ENCODE data around the gene PIGO. TPM values are rescaled to one million over a fixed set of nuclear protein-coding genes. Genes with fewer than 3 reads are reported as not detected.
A peak's percentile ranks its signal among the peaks of the same experiment; 100 is the strongest.

PIGO gene
- total and polyA plus RNA-seq, 9 of the 15 experiments (the other 6 are each of a cell fraction or from before 2014, with no cell fraction given) = 5.4 to 13.7 (median 9.7) TPM

DNA sequence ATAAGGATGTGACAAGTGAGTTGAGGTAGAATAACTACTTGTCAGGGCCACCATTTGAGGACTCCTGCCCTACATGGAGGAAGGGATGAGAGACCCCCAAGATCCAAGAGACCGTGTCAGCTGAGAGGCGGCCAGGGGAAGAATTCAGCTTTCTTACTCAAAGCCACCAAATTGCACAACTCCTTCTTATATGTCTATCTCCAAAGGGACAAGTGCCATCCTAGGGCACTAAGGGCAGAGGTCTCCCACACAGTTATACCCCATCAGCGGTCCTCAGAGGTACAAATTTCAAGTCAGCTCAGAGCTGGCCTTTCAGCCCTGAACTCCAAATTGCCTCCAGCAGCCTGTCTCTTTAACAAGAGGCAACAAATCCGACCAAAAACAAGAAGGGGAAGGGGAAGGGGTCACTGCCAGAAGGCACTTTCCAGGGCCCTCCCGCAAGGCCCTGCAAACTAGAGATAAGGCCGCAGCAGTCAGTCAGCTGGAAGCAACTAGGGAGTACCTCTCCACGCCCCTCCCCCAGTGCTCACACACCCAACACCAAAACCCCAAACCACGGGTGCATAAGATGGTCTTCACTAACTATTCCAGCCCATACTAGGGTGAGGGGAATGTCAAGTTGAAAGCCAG is 12.7 kb upstream of the PIGO start (continued):
- TF ChIP-seq PRMT5 (CRISPR knock-in tag; IDR thresholded peaks at IDR 0.05) (no peak), ZNF347 (CRISPR knock-in tag; IDR thresholded peaks at IDR 0.05; ENCODE audit: low read depth) (no peak), ZNF584 (CRISPR knock-in tag; IDR thresholded peaks at IDR 0.05; ENCODE audit: low read depth) (no peak), ZFPM2 (CRISPR knock-in tag; IDR thresholded peaks at IDR 0.05) (no peak), NFE2L1 (tag; IDR thresholded peaks at IDR 0.05; ENCODE audit: borderline replicate concordance, low read depth) (no peak), CHD2 (IDR thresholded peaks at IDR 0.05; ENCODE audit: low read depth, low read length) (peak; percentile 29; the same call in 1 of the 2 replicates), HDAC8 (tag; IDR thresholded peaks at IDR 0.05) (no peak), SFPQ (IDR thresholded peaks at IDR 0.05; ENCODE audit: low read depth, low read length) (no peak), HDGF (IDR thresholded peaks at IDR 0.05) (no peak), ZNF507 (tag; conservative IDR thresholded peaks at IDR 0.05) (no peak), RHOXF2B (CRISPR knock-in tag; conservative IDR thresholded peaks at IDR 0.05) (no peak), CC2D1A (IDR thresholded peaks at IDR 0.05) (peak; percentile 64; the same call in 1 of the 2 replicates), THAP7 (CRISPR knock-in tag; IDR thresholded peaks at IDR 0.05) (no peak), HDAC6 (IDR thresholded peaks at IDR 0.05; ENCODE audit: low read depth, low read length) (no peak), MITF (IDR thresholded peaks at IDR 0.05) (no peak), ETV1 (tag; conservative IDR thresholded peaks at IDR 0.05; ENCODE audit: low read depth) (no peak), TCF7L2 (IDR thresholded peaks at IDR 0.05; ENCODE audit: low read depth, low read length) (no peak), NCOA2 (IDR thresholded peaks at IDR 0.05; ENCODE audit: partially characterized antibody in 2 of 2) (no peak), HDAC2 (IDR thresholded peaks at IDR 0.05) (peak; percentile 62; the same call in 1 of the 2 replicates), E2F3 (CRISPR knock-in tag; IDR thresholded peaks at IDR 0.05) (no peak)
- TF ChIP-seq, protein P1, sequence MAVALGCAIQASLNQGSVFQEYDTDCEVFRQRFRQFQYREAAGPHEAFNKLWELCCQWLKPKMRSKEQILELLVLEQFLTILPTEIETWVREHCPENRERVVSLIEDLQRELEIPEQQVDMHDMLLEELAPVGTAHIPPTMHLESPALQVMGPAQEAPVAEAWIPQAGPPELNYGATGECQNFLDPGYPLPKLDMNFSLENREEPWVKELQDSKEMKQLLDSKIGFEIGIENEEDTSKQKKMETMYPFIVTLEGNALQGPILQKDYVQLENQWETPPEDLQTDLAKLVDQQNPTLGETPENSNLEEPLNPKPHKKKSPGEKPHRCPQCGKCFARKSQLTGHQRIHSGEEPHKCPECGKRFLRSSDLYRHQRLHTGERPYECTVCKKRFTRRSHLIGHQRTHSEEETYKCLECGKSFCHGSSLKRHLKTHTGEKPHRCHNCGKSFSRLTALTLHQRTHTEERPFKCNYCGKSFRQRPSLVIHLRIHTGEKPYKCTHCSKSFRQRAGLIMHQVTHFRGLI (CRISPR knock-in tag; IDR thresholded peaks at IDR 0.05) = no peak
- TF ChIP-seq, protein P2, sequence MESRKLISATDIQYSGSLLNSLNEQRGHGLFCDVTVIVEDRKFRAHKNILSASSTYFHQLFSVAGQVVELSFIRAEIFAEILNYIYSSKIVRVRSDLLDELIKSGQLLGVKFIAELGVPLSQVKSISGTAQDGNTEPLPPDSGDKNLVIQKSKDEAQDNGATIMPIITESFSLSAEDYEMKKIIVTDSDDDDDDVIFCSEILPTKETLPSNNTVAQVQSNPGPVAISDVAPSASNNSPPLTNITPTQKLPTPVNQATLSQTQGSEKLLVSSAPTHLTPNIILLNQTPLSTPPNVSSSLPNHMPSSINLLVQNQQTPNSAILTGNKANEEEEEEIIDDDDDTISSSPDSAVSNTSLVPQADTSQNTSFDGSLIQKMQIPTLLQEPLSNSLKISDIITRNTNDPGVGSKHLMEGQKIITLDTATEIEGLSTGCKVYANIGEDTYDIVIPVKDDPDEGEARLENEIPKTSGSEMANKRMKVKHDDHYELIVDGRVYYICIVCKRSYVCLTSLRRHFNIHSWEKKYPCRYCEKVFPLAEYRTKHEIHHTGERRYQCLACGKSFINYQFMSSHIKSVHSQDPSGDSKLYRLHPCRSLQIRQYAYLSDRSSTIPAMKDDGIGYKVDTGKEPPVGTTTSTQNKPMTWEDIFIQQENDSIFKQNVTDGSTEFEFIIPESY (CRISPR knock-in tag; IDR thresholded peaks at IDR 0.05) = no peak

All from K562 (cell line).